Measurements from ENCODE around the gene SH3BP4. TPM values are rescaled to one million over a fixed set of nuclear protein-coding genes. Genes with fewer than 3 reads are reported as not detected.

SH3BP4 gene
- polyA plus RNA-seq, 2 of the 4 experiments (the other 2 are of a cell fraction), result 22.6 to 35.7 TPM

GRCh38 chr2:235085476-235085875, 133.7 kb downstream of the SH3BP4 start:
- CTCF ChIA-PET, result no interaction called here
- no peak for DNase-seq (ENCODE audit: low read depth in 1 of 2, low spot score in 1 of 2)
- no peak overlapping the region for H3K27ac ChIP-seq
- no peak overlapping the region for H3K4me2 ChIP-seq
- FAIRE-seq, result no peak
- WGBS (ENCODE audit: missing lambda C conversion rate), result no CpG with 5 or more reads among the region's 1 CpG
- POLR2A ChIA-PET, result no interaction called here
- peaks cover 9% of the 10 kb centered on the region; the same call in 1 of the 3 replicates for H3K9me3 ChIP-seq
- no peak for TF ChIP-seq CHD2 (IDR thresholded peaks at IDR 0.05; ENCODE audit: low read length, partially characterized antibody)
- TF ChIP-seq HOXB5 (CRISPR knock-in tag; IDR thresholded peaks at IDR 0.05), result no peak
- TF ChIP-seq BCL3 (IDR thresholded peaks at IDR 0.05), result no peak
- no peak for TF ChIP-seq RNF2 (IDR thresholded peaks at IDR 0.05; ENCODE audit: borderline replicate concordance, low read depth)
- no peak for TF ChIP-seq KDM5A (IDR thresholded peaks at IDR 0.05)
- no peak for TF ChIP-seq TFCP2L1 (CRISPR knock-in tag; IDR thresholded peaks at IDR 0.05)
- TF ChIP-seq CBX2 (IDR thresholded peaks at IDR 0.05; ENCODE audit: borderline replicate concordance, low read depth), result no peak
- TF ChIP-seq MAX (IDR thresholded peaks at IDR 0.05), result no peak
- TF ChIP-seq GATA3 (IDR thresholded peaks at IDR 0.05; ENCODE audit: borderline replicate concordance), result no peak
- TF ChIP-seq JUNB (IDR thresholded peaks at IDR 0.05), result no peak
- TF ChIP-seq JUN (IDR thresholded peaks at IDR 0.05), result no peak
- TF ChIP-seq HES2 (IDR thresholded peaks at IDR 0.05), result no peak
- no peak for TF ChIP-seq CHD4 (IDR thresholded peaks at IDR 0.05; ENCODE audit: borderline replicate concordance)
- TF ChIP-seq POLR2A (IDR thresholded peaks at IDR 0.05; ENCODE audit: low read length), result no peak
- no peak for TF ChIP-seq HEYL (CRISPR knock-in tag; IDR thresholded peaks at IDR 0.05)
- no peak for TF ChIP-seq FOSB (CRISPR knock-in tag; IDR thresholded peaks at IDR 0.05)
- no peak for TF ChIP-seq MYC (IDR thresholded peaks at IDR 0.05; ENCODE audit: borderline replicate concordance, low read length)
- TF ChIP-seq KDM1A (IDR thresholded peaks at IDR 0.05; ENCODE audit: low read depth), result no peak
- no peak for TF ChIP-seq ELK1 (IDR thresholded peaks at IDR 0.05; ENCODE audit: low read depth, low read length)
- TF ChIP-seq BHLHE40 (IDR thresholded peaks at IDR 0.05; ENCODE audit: low read depth, low read length), result no peak
- no peaks in the 10 kb centered on the region for H3K4me1 ChIP-seq
- no peak overlapping the region for H3K4me3 ChIP-seq
- ATAC-seq, result no peak

- FAIRE-seq (no peak), DNase-seq (ENCODE audit: low read depth in 1 of 2, low spot score in 1 of 2) (no peak), ATAC-seq (no peak; a peak in 1 of 6 replicates)
- ChIA-PET POLR2A (no interaction called here), CTCF (interaction anchor here (1.0 kb wide), 1 partner anchor 20 kb away, joined by 3 read pairs; no protein-coding TSS in a partner anchor)
- no peaks in the 10 kb centered on the region for H3K4me1 ChIP-seq
- H3K9me3 ChIP-seq, result peaks cover 9% of the 10 kb centered on the region; the same call in 1 of the 3 replicates
- WGBS (ENCODE audit: missing lambda C conversion rate), result 78% methylated on average over 15 of the region's 15 CpGs
- no peak overlapping the region for H3K4me2 ChIP-seq
- H3K4me3 ChIP-seq, result no peak overlapping the region
- peak overlapping the region in 1 of 2 experiments; percentile 34; a peak in 2 of 6 replicates for H3K27ac ChIP-seq
- TF ChIP-seq ELK1 (IDR thresholded peaks at IDR 0.05; ENCODE audit: low read depth, low read length) (no peak), ATOH8 (CRISPR knock-in tag; IDR thresholded peaks at IDR 0.05; ENCODE audit: low read depth) (no peak), GATA3 (IDR thresholded peaks at IDR 0.05; ENCODE audit: borderline replicate concordance) (no peak), PHF8 (IDR thresholded peaks at IDR 0.05; ENCODE audit: borderline replicate concordance, low read depth) (no peak), EHMT2 (IDR thresholded peaks at IDR 0.05; ENCODE audit: low read depth) (no peak), TFCP2L1 (CRISPR knock-in tag; IDR thresholded peaks at IDR 0.05) (no peak), RAD21 (conservative IDR thresholded peaks at IDR 0.05 in 1 of 2, IDR thresholded peaks at IDR 0.05 in 1 of 2) (no peak), E2F6 (IDR thresholded peaks at IDR 0.05; ENCODE audit: borderline replicate concordance, low read depth) (no peak), CBX8 (IDR thresholded peaks at IDR 0.05) (no peak), TP53 (CRISPR knock-in tag; IDR thresholded peaks at IDR 0.05) (no peak), HEYL (CRISPR knock-in tag; IDR thresholded peaks at IDR 0.05) (no peak), RCOR1 (IDR thresholded peaks at IDR 0.05; ENCODE audit: low read depth, low read length) (no peak), NR3C1 (IDR thresholded peaks at IDR 0.05) (no peak), HDAC2 (IDR thresholded peaks at IDR 0.05) (no peak), ZC3H11A (IDR thresholded peaks at IDR 0.05) (no peak), CBX2 (IDR thresholded peaks at IDR 0.05; ENCODE audit: borderline replicate concordance, low read depth) (no peak), ZSCAN20 (CRISPR knock-in tag; IDR thresholded peaks at IDR 0.05) (no peak)
Measured at GRCh38 chr2:235086481-235087184, 134.8 kb downstream of the SH3BP4 start.

Measured in A549 (cell line).